ENCODE results near the gene ZNF697. TPM values are rescaled to one million over a fixed set of nuclear protein-coding genes. Genes with fewer than 3 reads are reported as not detected.

Gene ZNF697
- total and polyA plus RNA-seq, 10 of the 15 experiments (the other 5 are each of a cell fraction or from before 2014, with no cell fraction given), result 0.48 to 5.9 (median 3.0) TPM

DNA sequence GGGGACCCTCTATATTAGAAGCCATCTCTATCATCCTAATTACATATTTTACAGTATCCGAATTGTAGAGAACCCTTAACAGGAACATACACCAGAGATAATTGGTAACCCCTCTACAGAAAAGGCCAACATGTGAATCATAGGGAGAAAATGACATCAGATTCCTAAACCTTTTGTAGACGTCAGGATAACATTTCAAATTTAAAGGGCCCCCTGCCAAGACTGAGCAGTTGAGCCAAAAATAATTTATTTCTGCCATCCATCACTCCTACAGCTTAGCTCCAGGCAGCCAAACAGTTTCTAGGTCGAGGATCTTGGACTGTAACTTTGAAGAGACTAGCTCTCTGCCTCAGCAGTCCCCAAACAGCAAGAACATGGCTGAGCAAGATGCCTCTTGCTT is 21.2 kb downstream of the ZNF697 start:
- POLR2A ChIA-PET, result no interaction called here
- RAD21 ChIA-PET (ENCODE audit: unreplicated experiment), result no interaction called here
- BruUV-seq (replicated peaks), result no TSS peak

More for the DNA sequence above, 21.2 kb downstream of the ZNF697 start:
- FAIRE-seq (no peak), ATAC-seq (no peak), DNase-seq (ENCODE audit: low read depth, low spot score) (no peak)
- Histone ChIP-seq H3K36me3 (ENCODE audit: control insufficient read depth in 2 of 2, insufficient read depth in 2 of 2, low read length in 1 of 2) (peaks cover 0 to 10% of the 10 kb centered on the region in 2 experiments; a peak in 2 of 4 replicates), H3K79me2 (ENCODE audit: control insufficient read depth, insufficient read depth, low read length) (no peaks in the 10 kb centered on the region), H2AFZ (ENCODE audit: control insufficient read depth, low read depth, low read length) (no peak overlapping the region), H3K9ac (ENCODE audit: control insufficient read depth, insufficient read depth, low read length) (no peak overlapping the region), H3K9me3 (replicated peaks; ENCODE audit: control insufficient read depth, insufficient read depth, low read length) (no peaks in the 10 kb centered on the region; the same call in 2 of the 3 replicates), H3K4me3 (no peak overlapping the region), H3K27me3 (replicated peaks in 1 of 2; ENCODE audit: control insufficient read depth in 2 of 2, insufficient read depth in 2 of 2, low read length in 1 of 2) (no peaks in the 10 kb centered on the region), H3K27ac (ENCODE audit: control insufficient read depth, insufficient read depth) (no peak overlapping the region), H3K4me2 (ENCODE audit: control insufficient read depth, insufficient read depth) (no peak overlapping the region), H3K4me1 (ENCODE audit: control insufficient read depth, insufficient read depth, low read length) (peaks cover 8% of the 10 kb centered on the region), H4K20me1 (ENCODE audit: control insufficient read depth, insufficient read depth) (no peaks in the 10 kb centered on the region)
- TF ChIP-seq POU2F2 (IDR thresholded peaks at IDR 0.05; ENCODE audit: borderline replicate concordance, low read depth, low read length) (no peak), SIN3A (IDR thresholded peaks at IDR 0.05; ENCODE audit: low read depth, low read length) (no peak), CEBPB (IDR thresholded peaks at IDR 0.05; ENCODE audit: borderline replicate concordance in 1 of 2, low read depth in 2 of 2, low read length in 2 of 2) (no peak), BRCA1 (IDR thresholded peaks at IDR 0.05; ENCODE audit: low read depth, low read length) (no peak), MYB (IDR thresholded peaks at IDR 0.05; ENCODE audit: borderline replicate concordance, low read depth, low read length) (no peak), KLF5 (IDR thresholded peaks at IDR 0.05; ENCODE audit: partially characterized antibody) (no peak), NBN (IDR thresholded peaks at IDR 0.05) (no peak), POLR2A (IDR thresholded peaks at IDR 0.05; ENCODE audit: low read depth, low read length) (no peak), LARP7 (IDR thresholded peaks at IDR 0.05) (no peak), ASH2L (IDR thresholded peaks at IDR 0.05; ENCODE audit: borderline replicate concordance, low read depth) (no peak), MTA2 (IDR thresholded peaks at IDR 0.05; ENCODE audit: low read depth) (no peak)
- TF ChIP-seq, protein P1, sequence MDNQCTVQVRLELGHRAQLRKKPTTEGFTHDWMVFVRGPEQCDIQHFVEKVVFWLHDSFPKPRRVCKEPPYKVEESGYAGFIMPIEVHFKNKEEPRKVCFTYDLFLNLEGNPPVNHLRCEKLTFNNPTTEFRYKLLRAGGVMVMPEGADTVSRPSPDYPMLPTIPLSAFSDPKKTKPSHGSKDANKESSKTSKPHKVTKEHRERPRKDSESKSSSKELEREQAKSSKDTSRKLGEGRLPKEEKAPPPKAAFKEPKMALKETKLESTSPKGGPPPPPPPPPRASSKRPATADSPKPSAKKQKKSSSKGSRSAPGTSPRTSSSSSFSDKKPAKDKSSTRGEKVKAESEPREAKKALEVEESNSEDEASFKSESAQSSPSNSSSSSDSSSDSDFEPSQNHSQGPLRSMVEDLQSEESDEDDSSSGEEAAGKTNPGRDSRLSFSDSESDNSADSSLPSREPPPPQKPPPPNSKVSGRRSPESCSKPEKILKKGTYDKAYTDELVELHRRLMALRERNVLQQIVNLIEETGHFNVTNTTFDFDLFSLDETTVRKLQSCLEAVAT (IDR thresholded peaks at IDR 0.05), result no peak
- TF ChIP-seq, protein P2, sequence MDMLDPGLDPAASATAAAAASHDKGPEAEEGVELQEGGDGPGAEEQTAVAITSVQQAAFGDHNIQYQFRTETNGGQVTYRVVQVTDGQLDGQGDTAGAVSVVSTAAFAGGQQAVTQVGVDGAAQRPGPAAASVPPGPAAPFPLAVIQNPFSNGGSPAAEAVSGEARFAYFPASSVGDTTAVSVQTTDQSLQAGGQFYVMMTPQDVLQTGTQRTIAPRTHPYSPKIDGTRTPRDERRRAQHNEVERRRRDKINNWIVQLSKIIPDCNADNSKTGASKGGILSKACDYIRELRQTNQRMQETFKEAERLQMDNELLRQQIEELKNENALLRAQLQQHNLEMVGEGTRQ (IDR thresholded peaks at IDR 0.05; ENCODE audit: borderline replicate concordance, low read depth, low read length), result no peak
- TF ChIP-seq, protein P3, sequence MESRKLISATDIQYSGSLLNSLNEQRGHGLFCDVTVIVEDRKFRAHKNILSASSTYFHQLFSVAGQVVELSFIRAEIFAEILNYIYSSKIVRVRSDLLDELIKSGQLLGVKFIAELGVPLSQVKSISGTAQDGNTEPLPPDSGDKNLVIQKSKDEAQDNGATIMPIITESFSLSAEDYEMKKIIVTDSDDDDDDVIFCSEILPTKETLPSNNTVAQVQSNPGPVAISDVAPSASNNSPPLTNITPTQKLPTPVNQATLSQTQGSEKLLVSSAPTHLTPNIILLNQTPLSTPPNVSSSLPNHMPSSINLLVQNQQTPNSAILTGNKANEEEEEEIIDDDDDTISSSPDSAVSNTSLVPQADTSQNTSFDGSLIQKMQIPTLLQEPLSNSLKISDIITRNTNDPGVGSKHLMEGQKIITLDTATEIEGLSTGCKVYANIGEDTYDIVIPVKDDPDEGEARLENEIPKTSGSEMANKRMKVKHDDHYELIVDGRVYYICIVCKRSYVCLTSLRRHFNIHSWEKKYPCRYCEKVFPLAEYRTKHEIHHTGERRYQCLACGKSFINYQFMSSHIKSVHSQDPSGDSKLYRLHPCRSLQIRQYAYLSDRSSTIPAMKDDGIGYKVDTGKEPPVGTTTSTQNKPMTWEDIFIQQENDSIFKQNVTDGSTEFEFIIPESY (IDR thresholded peaks at IDR 0.05), result no peak
- TF ChIP-seq, protein P4, sequence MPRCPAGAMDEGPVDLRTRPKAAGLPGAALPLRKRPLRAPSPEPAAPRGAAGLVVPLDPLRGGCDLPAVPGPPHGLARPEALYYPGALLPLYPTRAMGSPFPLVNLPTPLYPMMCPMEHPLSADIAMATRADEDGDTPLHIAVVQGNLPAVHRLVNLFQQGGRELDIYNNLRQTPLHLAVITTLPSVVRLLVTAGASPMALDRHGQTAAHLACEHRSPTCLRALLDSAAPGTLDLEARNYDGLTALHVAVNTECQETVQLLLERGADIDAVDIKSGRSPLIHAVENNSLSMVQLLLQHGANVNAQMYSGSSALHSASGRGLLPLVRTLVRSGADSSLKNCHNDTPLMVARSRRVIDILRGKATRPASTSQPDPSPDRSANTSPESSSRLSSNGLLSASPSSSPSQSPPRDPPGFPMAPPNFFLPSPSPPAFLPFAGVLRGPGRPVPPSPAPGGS (IDR thresholded peaks at IDR 0.05; ENCODE audit: borderline replicate concordance, insufficient read depth, low read depth, low read length, poor library complexity, severe bottlenecking), result no peak
- TF ChIP-seq, protein P5, sequence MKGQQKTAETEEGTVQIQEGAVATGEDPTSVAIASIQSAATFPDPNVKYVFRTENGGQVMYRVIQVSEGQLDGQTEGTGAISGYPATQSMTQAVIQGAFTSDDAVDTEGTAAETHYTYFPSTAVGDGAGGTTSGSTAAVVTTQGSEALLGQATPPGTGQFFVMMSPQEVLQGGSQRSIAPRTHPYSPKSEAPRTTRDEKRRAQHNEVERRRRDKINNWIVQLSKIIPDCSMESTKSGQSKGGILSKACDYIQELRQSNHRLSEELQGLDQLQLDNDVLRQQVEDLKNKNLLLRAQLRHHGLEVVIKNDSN (IDR thresholded peaks at IDR 0.05; ENCODE audit: borderline replicate concordance, extremely low read length, insufficient read depth, low read depth, low read length), result no peak
- TF ChIP-seq, protein P6, sequence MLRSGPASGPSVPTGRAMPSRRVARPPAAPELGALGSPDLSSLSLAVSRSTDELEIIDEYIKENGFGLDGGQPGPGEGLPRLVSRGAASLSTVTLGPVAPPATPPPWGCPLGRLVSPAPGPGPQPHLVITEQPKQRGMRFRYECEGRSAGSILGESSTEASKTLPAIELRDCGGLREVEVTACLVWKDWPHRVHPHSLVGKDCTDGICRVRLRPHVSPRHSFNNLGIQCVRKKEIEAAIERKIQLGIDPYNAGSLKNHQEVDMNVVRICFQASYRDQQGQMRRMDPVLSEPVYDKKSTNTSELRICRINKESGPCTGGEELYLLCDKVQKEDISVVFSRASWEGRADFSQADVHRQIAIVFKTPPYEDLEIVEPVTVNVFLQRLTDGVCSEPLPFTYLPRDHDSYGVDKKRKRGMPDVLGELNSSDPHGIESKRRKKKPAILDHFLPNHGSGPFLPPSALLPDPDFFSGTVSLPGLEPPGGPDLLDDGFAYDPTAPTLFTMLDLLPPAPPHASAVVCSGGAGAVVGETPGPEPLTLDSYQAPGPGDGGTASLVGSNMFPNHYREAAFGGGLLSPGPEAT (IDR thresholded peaks at IDR 0.05; ENCODE audit: low read depth), result no peak
- intact Hi-C loops (cut with micrococcal nuclease; ENCODE audit: unreplicated experiment) (no loop called here), in situ Hi-C loops (cut with MboI) (loop anchor here (5.0 kb wide), 1 partner anchor 35 kb away; no protein-coding TSS in a partner anchor)
- ChIA-PET CTCF (interaction anchor here (4.0 kb wide), 1 partner anchor 49 kb away, joined by 17 read pairs; no protein-coding TSS in a partner anchor), SMC1A (ENCODE audit: uncharacterized antibody, unreplicated experiment) (interaction anchor here (1.2 kb wide), 1 partner anchor 47 kb away, joined by 3 read pairs; no protein-coding TSS in a partner anchor)
- WGBS (ENCODE audit: insufficient coverage, insufficient replicate concordance, low lambda C conversion rate, missing lambda C conversion rate), result 15% methylated on average over 3 of the region's 3 CpGs

Data from GM12878 (cell line).